ENCODE results near the gene PCARE. TPM values are rescaled to one million over a fixed set of nuclear protein-coding genes. Genes with fewer than 3 reads are reported as not detected.
"Not testable (repeated sequence)": the region's sequence is repeated elsewhere in the genome, so short reads cannot be mapped to it uniquely, and the experiment has no call there.

PCARE gene
- total RNA-seq, 1 donor from 2014 or later: under 0.01 TPM

DNA sequence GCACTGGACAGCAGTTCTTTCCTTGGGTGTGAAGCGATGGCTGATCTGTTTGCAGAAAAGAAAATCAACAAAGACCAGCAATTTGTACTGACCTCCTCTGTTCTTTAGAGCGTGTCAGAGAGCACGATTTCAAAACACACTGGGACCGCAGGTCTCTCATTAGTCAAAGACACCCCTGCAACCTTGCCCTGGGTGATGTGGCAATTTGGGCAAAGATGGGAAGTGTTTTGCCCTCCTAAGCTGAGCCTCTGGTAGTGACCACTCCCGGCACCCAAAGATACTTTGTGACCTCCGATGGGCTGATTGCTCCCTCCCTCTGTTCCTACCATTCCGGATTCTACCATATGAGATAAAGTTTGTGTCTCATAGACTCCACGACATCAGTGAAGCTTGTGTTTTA, 22.6 kb upstream of the PCARE start:
- no peak for DNase-seq

GRCh38 chr2:29090311-29090710, 16.0 kb upstream of the PCARE start:
- not testable (repeated sequence) for DNase-seq

DNA sequence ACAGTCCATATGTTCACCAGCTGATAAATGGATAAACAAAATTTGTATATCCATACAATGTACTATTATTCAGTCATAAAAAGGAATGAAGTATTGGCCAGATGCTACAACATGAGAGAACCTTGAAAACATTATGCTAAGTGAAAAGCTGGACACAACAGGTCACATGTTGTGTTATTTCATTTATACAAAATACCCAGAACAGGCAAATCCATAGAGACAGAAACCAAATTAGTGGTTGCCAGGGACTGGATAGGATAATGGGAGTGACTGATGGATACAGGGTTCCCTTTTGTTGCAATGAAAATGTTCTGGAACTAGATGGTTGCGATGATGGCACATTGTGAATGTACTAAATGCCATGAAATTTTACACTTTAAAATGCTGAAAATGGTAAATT, 10.2 kb upstream of the PCARE start:
- no peak for DNase-seq

DNA sequence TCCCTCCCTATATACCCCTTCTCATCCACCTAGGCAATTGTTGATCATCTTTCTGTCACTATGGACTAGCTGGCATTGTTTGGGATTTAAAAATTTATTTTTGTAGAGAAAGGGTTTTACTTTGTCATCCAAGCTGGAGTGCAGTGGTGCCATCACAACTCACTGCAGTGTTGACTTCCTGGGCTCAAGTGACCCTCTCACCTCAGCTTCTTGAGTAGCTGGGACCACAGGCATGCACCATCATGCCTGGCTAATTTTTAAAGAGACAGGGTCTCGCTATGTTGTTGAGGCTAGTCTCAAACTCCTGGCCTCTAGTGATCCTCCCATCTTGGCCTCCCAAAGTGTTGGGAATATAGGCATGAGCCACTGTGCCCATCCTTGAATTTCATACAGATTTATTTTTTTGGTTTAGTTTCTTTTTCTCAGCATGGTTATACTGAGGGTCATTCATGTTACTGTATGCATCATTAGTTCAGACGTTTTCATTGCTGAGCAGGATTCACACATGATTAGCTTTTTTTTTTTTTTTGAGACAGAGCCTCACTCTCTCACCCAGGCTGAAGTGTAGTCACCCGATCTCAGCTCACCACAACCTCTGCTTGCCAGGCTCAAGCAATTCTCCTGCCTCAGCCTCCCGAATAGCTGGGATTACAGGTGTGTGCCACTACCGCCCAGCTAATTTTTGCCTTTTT, 8.6 kb upstream of the PCARE start:
- no peak for DNase-seq

GRCh38 chr2:29080886-29081743, 6.8 kb upstream of the PCARE start:
- no peak for DNase-seq

DNA sequence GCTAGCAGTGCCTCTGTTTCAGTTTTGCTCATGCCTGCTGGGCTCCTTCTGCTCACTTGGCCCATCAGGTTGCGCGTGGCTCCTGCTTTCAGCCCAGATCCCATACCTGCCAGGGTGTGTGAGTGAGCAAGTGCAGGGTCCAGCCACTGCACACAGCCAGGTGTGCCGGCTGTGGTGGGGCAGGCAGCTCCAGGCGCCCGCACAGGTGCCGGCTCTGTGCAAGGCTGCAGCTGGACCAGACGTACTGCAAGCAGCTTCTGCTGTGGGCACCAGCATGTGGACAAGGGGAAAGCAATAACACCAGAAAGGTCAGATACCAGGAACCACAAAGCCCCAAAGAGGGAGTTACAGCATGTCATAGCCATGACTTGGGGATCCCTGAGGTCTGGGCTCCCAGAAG, 5.6 kb upstream of the PCARE start:
- no peak for DNase-seq

- peak; percentile 69 for DNase-seq
Measured at GRCh38 chr2:29075894-29076705, 1.8 kb upstream of the PCARE start.

- DNase-seq: no peak
Measured at GRCh38 chr2:29073933-29074332, 390 bp downstream of the PCARE start.

GRCh38 chr2:29072971-29073725, 1.2 kb downstream of the PCARE start:
- DNase-seq: no peak

GRCh38 chr2:29072251-29072650, 2.1 kb downstream of the PCARE start:
- no peak for DNase-seq

GRCh38 chr2:29071032-29071975, 3.0 kb downstream of the PCARE start:
- no peak for DNase-seq

- no peak for DNase-seq
Measured at GRCh38 chr2:29070526-29070925, 3.8 kb downstream of the PCARE start.

DNA sequence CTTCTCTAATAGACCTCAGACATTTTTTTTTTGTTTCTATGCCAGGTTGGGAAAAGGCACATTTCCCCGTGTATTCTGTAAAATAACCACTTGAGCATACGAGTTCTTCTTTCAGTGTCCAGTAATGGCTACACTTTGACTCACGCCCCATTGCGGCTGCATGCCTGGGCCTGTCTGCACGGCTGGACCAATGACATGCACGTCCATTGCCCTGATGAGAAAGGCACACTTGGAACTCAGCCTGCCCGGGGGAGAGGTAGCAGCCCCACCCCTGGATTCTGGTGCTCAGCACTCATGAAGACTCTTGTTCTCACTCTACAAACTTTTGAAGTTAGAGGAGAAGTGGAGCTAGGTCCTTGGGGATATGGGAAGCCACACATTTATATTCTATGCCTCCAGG, 5.8 kb downstream of the PCARE start:
- DNase-seq: no peak

- no peak for DNase-seq
Measured at GRCh38 chr2:29066997-29067605, 7.2 kb downstream of the PCARE start.

GRCh38 chr2:29066271-29066860, 8.0 kb downstream of the PCARE start:
- DNase-seq: no peak

- peak; percentile 19 for DNase-seq
Measured at GRCh38 chr2:29065068-29065811, 9.1 kb downstream of the PCARE start.

GRCh38 chr2:29064746-29065067, 9.6 kb downstream of the PCARE start:
- no peak for DNase-seq

DNA sequence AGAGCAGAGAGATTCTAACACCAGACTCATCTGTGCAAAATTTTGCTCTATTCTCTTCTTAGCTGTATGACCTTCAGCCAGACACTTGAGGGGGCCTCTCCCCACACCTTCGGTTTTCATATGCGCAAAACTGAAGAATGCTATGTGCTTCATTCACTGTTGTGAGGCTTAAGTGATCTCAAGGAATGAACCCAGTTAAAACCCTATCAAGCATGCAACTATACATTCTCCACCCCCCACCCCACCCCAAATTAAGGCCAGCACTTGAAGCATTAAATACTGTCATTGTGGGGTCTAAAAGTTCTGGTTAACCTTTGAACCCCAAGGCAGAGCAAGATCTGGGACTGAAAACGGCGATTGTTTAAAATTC, 10.0 kb downstream of the PCARE start:
- DNase-seq: no peak

DNA sequence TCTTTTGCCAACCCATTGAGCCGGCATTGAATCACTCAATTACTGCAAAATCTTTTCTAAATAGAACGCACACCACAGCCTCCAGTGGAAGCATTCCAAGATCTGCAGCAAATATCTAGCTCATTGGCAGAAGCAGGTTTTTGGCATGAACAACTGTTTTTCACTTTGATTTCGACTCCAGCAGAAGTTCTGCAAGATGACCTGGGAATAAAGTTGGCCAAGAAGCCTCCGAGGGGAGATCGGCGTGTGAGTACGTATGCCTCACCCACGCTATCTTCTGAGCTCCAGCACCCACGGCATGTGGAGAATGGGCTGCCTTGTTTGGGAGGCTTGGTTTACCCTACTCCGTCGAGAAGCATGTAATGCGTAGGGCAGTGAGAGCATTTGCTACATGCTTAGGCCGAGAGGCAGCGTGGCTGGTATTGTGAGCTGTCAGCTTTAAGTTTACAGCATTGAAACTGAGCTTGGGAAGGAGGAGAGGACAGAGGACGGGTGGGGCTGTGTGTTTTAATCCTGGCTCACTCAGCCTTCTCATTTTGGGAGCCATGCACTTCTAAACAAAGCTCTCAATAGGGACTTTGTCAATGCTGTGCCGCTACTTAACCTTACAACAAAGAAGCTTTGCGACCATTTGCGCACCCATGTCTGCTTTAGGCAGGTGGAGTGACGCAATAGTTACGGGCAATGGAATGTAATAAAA, 10.5 kb downstream of the PCARE start:
- DNase-seq: peak; percentile 50
